AG08396 (cell line): ENCODE data around the gene VPS13C.
A peak's percentile ranks its signal among the peaks of the same experiment; 100 is the strongest.

Source experiments
- DNase-seq: peaks from one replicate; pipeline ENCODE4 v3.0.0; 2012; ENCODE audit warnings: low spot score, mixed read lengths

Gene VPS13C

GRCh38 chr15:61856295-61856694 is 204.0 kb downstream of the VPS13C start:
- no peak for DNase-seq

- DNase-seq = no peak
These were observed 207.1 kb downstream of the VPS13C start for GRCh38 chr15:61853195-61853594.

GRCh38 chr15:61851955-61852354 is 208.3 kb downstream of the VPS13C start:
- DNase-seq = no peak

GRCh38 chr15:61849447-61849846 is 210.8 kb downstream of the VPS13C start:
- DNase-seq = no peak

- no peak for DNase-seq
These were observed 218.8 kb downstream of the VPS13C start for GRCh38 chr15:61841466-61841865.

GRCh38 chr15:61840090-61840489 is 220.2 kb downstream of the VPS13C start:
- no peak for DNase-seq

GRCh38 chr15:61839546-61839945 is 220.7 kb downstream of the VPS13C start:
- DNase-seq = no peak

- DNase-seq = peak; percentile 80
These were observed 224.6 kb downstream of the VPS13C start for GRCh38 chr15:61835496-61836106.

GRCh38 chr15:61835029-61835428 is 225.2 kb downstream of the VPS13C start:
- no peak for DNase-seq

- peak; percentile 77 for DNase-seq
These were observed 226.1 kb downstream of the VPS13C start for GRCh38 chr15:61834076-61834697.

GRCh38 chr15:61832223-61832622 is 228.0 kb downstream of the VPS13C start:
- DNase-seq = no peak

- no peak for DNase-seq
These were observed 228.7 kb downstream of the VPS13C start for GRCh38 chr15:61831505-61831921.

- DNase-seq = no peak
These were observed 229.5 kb downstream of the VPS13C start for GRCh38 chr15:61830536-61831330.

GRCh38 chr15:61829514-61829889 is 230.7 kb downstream of the VPS13C start:
- DNase-seq = no peak

- no peak for DNase-seq
These were observed 231.3 kb downstream of the VPS13C start for GRCh38 chr15:61828860-61829513.

- DNase-seq = no peak
These were observed 232.2 kb downstream of the VPS13C start for GRCh38 chr15:61828008-61828407.

- no peak for DNase-seq
These were observed 233.1 kb downstream of the VPS13C start for GRCh38 chr15:61827131-61827530.

- DNase-seq = no peak
These were observed 236.0 kb downstream of the VPS13C start for GRCh38 chr15:61824291-61824690.

- DNase-seq = no peak
These were observed 237.7 kb downstream of the VPS13C start for GRCh38 chr15:61822511-61822910.

GRCh38 chr15:61820951-61821350 is 239.3 kb downstream of the VPS13C start:
- no peak for DNase-seq

- DNase-seq = no peak
These were observed 240.0 kb downstream of the VPS13C start for GRCh38 chr15:61820212-61820611.

- DNase-seq = no peak
These were observed 240.9 kb downstream of the VPS13C start for GRCh38 chr15:61819386-61819785.

GRCh38 chr15:61818801-61819200 is 241.4 kb downstream of the VPS13C start:
- DNase-seq = no peak
